GM19438 (cell line): ENCODE data around the gene ARGLU1.

ENCODE experiments used
- ATAC-seq: cut with Tn5 transposase; IDR thresholded peaks from one replicate; pipeline ENCODE4 v1.9.1; 2021; ENCODE audit warnings: low read depth; ENCODE audit not compliant: unreplicated experiment

The ARGLU1 gene

DNA sequence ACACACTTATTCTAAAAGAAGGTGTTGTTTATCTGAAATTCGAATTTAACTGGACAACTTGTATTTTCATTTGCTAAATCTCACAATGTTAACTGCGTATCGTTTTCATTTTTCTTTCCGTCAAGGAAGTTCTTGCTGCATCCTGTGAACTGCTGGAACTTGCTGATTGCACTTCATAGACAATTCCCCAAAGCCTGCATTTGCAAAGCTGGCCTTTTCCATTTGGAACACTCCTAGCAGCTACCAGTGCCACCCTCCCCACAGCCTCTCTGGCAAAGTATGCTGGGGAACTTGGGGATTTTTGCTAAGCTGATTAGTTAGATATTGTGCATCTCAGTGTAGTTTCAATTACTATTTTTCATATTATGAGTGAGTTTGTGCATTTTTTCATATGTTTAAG, 20.4 kb upstream of the ARGLU1 start:
- ATAC-seq: no peak

DNA sequence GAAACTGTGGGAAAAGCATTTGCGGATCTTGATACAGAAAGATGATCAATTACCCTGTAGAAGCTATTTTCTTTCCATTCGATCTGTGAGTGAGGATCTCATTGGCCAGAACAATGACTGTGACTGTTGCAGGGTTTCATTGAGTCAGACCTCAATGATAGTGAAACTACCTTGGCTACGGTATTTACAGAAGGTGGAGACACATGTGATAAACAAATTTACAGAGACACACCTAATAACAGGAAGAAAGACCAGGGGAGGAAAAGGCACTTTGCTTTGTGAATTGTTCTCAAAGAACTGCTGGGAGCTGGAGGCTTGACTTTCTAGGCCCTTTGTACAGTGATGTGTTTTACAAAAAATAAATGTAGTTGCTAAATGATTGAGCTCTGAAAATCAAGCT, 19.9 kb upstream of the ARGLU1 start:
- ATAC-seq: no peak

DNA sequence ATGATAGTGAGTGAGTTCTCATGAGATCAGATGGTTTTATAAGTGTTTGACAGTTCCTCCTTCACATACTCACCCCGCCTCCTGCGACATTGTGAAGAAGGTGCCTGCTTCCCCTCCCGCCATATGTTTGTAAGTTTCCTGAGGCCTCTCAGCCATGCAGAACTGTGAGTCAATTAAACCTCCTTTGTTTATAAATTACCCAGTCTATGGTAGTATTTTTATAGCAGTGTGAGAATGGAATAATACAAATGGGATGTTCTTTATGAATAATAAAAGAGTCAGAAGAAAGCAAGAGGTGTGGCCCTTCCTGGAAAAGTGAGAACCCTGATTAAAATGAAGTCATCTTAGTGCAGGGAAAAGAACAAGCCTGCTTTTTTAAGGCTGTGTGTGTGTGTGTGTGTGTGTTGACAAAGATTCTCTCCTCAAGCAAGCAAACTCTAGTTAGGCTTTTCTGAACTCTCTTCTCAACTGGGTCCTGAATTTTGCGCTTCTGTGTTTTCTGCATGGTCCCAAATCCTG, 18.8 kb upstream of the ARGLU1 start:
- no peak for ATAC-seq

DNA sequence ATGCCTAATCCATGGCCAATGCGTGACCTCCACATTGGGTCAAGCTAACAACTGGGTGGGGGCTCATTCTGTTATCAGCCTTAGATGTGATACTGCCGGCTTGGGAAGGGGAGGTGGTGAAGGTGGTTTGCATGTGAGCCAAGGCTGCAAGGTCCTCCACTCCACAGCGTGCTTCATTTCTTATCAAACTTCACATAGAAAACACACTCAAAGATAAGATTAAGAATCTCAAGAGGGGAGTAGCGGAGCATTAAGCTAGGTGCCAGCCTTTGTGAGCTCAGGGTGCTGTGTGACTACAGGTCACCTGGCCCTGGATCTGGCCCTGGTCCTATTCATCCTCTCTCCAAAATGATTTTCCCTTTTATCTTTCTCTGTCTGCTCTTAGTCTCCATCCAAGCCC, 13.3 kb upstream of the ARGLU1 start:
- no peak for ATAC-seq

DNA sequence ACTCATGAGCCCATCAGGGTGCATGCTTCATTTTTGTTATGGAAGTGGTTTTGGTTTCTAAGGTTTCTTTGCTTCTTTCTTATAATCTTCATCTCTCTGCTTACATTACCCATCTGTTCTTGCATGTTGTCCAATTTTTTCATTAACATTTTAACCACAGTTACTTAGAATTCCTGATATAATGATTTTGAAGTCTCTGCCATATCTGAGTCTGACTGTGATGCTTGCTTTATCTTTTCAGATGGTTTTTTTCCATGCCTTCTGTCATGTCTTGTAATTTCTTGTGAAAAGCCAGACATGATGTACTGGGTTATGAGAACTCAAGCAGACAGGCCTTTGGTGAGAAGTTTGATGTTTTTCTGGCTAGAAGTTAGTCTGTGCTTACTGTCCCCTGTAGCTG, 8.0 kb upstream of the ARGLU1 start:
- ATAC-seq: no peak

DNA sequence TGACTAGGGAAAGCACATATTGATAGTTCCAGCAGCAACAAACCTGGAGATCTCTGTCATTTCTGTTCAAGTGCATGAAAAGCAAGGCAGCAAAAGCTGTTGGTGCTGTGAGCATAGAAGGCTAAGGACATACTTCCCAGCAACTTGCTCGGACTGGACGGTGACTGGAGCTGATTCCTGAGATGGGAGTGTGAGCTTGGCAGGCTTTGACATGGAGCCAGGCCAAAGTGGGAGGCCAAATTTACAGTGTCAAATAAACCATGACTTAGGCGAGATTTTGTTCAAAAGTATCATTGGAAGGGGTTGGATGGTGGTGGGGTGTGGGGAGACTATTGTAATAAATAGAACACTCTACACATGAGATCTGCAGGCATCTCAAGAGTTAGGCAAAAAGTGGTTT, 5.9 kb upstream of the ARGLU1 start:
- ATAC-seq: no peak

DNA sequence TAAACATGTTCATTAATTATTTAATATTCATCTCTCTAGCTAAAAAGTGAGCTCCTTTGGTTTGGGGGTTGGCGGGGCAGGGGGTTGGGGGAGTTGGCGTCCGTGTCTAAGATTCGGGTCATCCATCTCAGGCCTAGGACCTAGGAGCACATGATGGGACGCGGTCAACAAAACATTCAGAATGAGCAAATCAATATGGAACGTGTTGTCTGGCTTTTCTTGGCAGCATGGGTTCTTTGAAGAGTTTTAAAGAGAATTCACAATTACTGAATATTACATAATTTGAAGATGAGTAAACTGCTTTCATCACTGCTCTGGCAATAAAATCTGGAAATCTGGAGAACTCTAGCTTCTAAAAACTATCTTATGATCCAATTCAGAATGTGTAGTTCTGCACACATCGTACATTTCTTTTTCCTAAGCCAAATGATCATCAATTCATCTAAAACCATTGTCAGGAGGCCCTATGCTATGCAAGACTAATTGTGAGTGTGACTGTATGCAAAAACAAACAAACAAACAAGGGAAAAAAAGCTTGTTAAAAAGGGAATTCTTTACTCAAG, 5.4 kb upstream of the ARGLU1 start:
- ATAC-seq: no peak

DNA sequence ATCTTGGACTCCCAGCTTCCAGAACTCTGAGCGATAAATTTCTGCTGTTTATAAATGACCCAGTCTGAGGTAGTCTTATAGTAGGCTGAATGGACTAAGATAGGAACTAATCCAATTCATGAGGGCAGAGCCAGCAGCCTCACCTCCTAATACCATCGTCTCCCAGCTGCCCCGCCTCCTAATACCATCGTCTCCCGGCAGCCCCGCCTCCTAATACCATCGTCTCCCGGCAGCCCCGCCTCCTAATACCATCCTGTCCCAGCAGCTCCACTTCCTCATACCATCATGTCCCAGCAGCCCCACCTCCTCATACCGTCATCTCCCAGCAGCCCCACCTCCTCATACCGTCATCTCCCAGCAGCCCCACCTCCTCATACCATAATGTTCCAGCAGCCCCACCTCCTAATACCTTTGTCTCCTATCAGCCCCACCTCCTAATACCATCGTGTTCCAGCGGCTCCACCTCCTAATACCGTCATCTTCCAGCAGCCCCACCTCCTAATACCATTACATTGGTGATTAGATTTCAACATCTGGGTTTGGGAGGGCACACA, 2.4 kb upstream of the ARGLU1 start:
- peak; percentile 23 for ATAC-seq

DNA sequence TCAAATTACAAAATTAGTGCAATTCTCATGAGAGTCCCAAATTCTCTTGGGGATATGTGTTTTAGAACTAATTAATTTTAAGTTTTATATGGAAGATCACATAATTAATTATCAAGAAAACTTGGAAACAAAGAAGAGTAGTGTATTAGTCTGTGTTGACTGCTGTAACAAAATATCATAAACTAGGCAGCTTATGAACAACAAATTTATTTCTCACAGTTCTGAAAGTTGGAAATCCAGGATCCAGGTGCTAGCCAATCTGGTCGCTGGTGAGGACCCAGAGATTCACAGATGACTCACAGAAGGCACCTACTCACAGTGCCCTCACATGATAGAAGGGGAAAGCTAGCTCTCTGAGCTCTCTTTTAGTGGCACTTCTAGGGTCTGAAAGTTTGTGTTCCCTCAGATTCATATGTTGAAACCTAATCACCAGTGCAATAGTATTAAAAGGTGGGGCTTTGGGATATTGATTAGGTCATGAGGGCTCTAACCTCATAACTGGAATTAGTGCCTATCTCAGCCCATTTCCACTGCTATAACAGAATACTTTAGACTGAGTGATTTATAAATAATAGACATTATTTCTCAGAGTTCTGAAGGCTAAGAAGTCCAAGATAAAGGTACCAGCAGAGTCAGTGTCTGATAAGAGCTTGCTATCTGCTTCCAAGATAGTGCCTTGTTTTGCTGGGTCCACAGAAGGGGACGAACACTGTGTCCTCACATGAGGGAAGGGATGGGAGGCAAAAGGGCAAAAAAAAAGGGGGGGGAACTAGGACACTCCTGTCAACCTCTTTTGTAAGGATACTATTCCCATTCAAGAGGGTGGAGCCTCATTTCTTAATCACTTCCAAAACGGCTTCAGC, 1.5 kb upstream of the ARGLU1 start:
- ATAC-seq: no peak

DNA sequence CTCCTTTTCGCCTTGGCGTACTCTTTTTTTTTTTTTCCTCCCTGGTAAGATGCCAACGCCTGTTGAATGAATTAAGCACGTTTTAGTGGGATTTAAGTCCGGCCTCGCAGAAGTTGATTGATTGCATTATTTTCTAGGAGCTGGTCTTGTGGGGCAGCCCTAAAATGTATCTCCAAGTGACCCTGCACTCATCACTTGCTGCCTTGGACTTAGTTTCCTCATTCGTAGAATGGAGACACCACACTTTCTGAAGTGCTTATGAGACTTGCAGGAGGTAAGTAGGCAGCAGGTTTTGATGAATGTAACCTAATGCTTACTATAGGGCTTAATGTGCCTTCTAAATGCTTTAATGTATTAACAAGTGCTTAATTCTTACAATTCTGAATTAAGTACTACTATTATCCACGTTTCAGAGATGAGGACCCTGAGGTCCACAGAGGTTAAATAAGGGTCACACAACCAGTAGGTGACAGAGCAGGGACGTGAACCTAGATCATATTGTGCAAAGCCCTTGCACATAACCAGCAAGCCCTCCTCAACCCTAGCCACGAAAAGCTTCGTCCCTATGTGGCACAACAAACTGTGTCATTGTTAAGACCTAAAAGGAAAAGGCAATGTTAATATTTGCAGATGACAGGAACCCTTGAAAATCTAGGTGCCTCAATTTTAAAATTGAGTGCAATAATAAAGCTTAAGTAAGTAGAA, 514 bp upstream of the ARGLU1 start:
- ATAC-seq: peak; percentile 32

DNA sequence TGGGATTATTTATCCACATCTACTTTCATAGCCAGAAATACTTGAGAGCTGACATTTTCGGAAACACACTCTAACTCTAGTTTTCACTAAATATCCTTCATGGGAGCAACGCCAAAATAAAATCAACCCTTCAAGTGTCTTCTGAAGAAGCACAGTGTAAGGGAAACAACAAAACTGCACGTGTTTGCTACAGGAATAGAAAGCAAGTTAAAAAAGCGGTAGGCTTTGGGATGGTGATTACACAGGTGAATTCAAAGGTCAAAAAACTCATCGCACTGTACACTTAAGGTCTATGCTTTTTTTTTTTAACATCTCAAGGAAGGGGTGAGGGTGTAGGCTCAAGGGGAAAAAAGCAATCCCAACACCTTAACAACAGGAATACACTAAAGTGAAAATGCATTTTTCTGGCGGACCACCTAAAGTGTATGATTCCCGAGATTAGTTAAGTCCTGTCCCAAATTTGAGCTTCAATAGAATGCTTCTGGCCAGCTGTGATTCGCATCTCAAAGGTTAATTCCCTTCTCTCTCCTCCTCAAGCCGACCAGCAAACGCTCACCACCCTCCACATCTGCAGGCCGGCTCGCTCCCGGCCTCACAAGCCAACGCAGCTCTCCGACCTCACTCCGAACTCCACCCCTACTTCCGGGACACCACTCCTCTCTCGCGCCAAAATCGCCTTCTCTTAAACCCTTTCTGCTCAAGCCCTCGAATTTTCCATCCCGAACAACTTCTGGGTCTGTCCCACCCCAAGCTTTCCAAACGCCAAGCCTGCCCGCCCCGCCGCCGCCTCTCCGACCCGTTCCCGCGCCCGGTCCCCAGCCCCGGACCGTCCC, 1.1 kb downstream of the ARGLU1 start:
- peak; percentile 33 for ATAC-seq

DNA sequence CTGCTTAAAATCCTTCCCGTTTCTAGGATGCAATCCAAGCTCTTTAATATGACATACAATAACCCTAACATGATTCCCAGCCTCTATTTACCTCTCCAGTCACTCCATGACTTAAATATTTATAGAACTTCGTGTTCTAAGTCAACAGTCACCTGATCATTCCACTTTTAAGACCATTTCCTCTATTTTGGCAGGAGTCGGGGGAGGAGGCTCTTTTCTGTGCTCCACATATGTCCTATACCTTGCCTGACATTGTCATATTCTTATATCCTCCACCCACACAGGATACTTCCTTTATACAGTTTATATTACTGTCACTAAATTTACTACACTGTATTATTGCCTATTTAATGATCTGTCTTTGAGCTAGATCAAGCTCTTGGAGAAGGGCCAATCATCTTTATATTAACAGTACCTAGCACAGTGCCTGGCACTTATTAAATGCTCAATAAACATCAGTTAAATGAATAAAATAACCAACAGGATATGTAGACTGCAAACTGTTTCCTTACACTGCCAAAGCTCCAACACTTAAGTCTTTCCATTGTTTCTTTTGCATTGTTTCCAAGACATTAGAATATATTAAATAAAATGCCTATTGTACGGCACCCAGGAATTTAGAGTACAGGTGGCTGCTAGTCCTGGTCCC, 2.7 kb downstream of the ARGLU1 start:
- no peak for ATAC-seq

DNA sequence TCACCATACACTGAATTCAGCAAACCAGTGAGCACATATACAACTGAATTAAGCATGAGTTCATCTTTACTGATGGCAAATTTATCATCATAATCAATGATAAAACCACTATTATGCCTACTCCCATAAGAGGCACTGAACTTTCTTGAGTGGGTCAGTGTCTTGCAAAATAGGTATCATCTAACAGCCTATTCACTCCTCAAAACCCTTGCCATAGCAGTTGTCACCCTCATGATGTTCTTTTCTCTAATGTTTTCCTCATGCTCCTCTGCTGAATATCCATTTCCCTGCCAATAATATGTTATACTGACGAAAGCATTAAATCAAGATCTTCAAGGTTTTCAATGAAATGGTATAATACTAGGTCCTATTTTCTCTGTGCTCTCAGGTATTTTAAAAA, 5.6 kb downstream of the ARGLU1 start:
- ATAC-seq: peak; percentile 0

DNA sequence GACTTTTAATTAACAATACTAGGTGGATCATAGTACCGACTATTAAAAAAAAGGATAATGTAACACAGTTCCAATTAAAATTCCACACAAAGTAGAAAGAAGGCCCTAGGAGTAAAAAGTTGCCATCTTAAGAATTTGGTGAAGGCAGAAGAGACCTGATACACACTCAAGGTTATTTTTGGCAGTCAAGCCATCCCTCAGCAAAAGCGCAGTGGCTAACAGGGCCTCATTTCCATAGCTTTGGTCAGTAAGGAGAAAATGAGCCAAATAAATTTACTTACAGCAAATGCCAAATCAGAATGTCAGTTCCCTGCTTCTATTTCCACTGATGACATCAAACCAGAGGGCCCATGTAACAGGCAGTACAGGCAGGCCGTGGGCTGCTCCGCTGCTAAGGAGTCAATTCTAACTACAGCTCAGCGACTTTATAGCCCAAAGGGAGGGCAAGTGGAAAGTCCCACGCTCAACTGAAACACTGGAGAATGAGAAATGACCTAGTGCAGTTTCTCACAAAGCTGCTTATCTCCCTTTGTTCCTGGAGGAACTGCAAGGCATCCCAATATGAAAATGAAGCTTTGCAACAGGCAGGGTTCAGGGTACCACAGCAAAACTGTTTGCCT, 6.3 kb downstream of the ARGLU1 start:
- peak; percentile 54 for ATAC-seq

DNA sequence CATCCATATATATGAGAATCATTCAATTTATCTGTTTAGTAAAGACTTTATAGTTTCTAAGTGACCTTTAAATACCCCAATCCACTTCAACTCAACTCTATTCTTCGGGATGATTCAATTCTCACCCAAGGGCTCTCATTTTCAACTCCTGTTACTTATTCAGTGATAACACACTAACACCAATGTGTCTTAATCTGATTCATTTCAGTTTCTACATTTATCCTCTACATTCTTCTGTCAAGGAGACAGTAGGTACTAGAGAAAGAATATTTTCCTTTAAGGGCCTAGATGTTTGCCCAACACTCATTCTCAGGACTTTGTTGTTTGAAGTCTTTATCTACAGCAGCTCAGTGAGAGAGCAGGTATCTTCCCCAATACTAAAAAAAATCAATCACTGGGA, 7.1 kb downstream of the ARGLU1 start:
- no peak for ATAC-seq

DNA sequence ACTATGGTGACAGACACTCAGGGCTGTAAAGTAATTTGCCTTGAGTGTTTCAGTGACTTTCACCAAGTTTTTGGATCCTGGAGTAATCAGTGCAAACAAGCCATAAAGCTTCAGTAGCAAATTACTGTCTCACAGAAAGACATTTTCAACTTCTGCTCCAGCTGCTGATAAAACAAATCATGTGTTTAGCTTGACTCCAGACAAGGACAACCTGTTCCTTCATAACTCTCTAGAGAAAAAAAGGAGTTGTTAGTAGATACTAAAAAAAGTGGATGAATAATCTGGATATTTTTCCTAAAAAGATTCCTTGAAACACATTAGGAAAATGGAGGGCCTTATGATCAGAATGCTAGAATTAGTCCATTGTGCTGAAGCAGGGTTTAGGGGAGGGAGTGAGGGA, 9.4 kb downstream of the ARGLU1 start:
- no peak for ATAC-seq

DNA sequence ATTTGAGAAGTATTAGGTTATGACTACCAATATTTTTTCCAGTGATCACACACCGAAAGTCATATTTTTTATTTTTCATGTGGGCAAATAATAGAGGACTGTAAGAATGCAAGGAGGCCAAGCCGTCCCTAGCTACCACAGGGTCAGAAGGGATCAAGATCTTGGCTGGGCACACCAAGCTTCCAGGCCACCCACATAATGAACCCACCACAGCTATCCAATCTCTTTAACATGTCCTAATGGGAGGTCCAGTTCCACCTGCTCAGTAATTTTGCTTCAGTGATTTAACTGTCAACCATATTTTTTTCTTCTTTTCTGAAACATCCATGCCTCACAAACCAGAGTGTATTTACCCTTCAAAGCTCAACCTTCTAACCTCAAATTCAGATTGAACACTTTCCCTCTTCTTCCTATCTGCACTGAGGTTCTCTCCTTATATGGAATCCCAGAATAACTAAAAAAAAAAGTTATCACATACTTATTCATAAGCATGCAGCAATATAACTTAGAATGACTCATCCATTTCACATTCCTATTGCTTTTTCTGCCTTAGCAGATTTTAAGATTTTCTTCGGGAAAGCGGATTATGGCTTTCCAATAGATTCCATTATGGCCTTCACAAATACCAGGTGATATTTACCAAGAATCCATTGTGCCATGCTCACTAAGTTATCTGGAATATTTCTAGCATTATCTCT, 12.2 kb downstream of the ARGLU1 start:
- no peak for ATAC-seq

DNA sequence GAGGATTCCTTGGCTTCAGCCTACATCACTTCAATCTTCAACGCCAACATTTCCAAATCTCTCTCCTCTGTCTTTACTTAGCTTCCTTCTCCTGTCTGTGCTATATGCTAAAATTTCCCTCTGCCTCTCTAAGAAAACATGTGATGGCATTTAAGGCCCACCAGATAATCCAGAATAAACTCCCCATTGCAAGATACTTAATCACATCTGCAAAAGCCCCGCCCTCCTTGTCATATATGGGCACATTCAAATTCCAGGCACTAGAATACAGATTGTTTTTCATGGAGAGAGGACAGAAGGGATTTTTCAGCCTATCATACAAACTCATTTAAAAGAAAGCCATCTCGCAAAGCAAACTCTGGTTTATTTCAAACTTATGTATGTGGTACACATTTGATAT, 16.2 kb downstream of the ARGLU1 start:
- no peak for ATAC-seq

DNA sequence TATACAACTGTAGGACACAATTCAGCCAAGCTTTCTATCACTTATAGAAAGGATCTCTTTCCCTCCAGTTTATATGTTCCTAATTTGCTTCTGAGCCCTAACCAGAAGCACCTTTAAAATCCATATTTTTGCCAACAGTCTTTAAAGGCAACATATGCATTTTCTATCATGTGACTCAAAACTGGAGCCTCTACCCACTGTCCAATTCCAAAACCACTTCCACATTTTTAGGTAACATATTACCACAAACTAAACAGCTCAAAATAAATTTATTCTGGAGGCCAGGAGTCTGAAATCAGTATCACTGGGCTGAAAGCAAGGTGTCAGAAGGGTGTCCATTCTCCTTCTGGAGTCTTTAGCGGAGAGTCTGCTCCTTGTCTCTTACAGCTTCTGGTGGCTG, 16.6 kb downstream of the ARGLU1 start:
- no peak for ATAC-seq
